ENCODE results near the gene GAA. TPM values are rescaled to one million over a fixed set of nuclear protein-coding genes. Genes with fewer than 3 reads are reported as not detected.

Gene GAA
- total and polyA plus RNA-seq, 2 donors (not counting 1 experiment from before 2014, with no cell fraction given), result 32.3 to 39.4 TPM

- no peaks in the 10 kb centered on the region for H3K27me3 ChIP-seq (replicated peaks in 1 of 4; ENCODE audit: control extremely low read depth in 1 of 4, control insufficient read depth in 3 of 4, insufficient read depth in 4 of 4, low read length in 3 of 4)
- H3K27ac ChIP-seq (ENCODE audit: low read length in 2 of 2), result no peak overlapping the region
- Mint-ChIP-seq H3K27me3 (peaks cover 19% of the 10 kb centered on the region), H3K4me1 (no peaks in the 10 kb centered on the region), H3K27ac (no peak overlapping the region), H3K4me3 (no peak overlapping the region), H3K9me3 (ENCODE audit: insufficient read depth) (no peaks in the 10 kb centered on the region)
- H3K4me3 ChIP-seq (ENCODE audit: control extremely low read depth in 1 of 5, extremely low read depth in 1 of 5, insufficient read depth in 1 of 5, low read depth in 2 of 5, low read length in 4 of 5), result no peak overlapping the region
- H3K79me2 ChIP-seq (ENCODE audit: control insufficient read depth, insufficient read depth, low read length), result no peaks in the 10 kb centered on the region
- H3K4me2 ChIP-seq (replicated peaks; ENCODE audit: low read depth, low read length, poor library complexity, severe bottlenecking), result no peak overlapping the region
- 98% methylated on average over 18 of the region's 31 CpGs for WGBS (ENCODE audit: insufficient coverage)
- no peak overlapping the region for H2AFZ ChIP-seq (ENCODE audit: insufficient read depth, low read depth, low read length, poor library complexity, severe bottlenecking)
- ChIA-PET CTCF (interaction anchor here (0.6 kb wide), 1 partner anchor 497 kb away, joined by 3 read pairs; no protein-coding TSS in a partner anchor), POLR2A (no interaction called here)
- H3K9ac ChIP-seq (ENCODE audit: low read length), result no peak overlapping the region
- H3K36me3 ChIP-seq (replicated peaks in 1 of 2; ENCODE audit: control extremely low read depth in 1 of 2, control insufficient read depth in 1 of 2, extremely low read depth in 1 of 2, insufficient read depth in 2 of 2, low read length in 1 of 2), result no peaks in the 10 kb centered on the region
- H4K20me1 ChIP-seq (ENCODE audit: control insufficient read depth, insufficient read depth, low read length, poor library complexity, severe bottlenecking), result no peaks in the 10 kb centered on the region
- H3K9me3 ChIP-seq (ENCODE audit: control extremely low read depth in 1 of 3, control insufficient read depth in 2 of 3, insufficient read depth in 1 of 3, low read length in 2 of 3), result peaks cover 0 to 3% (median 0%) of the 10 kb centered on the region in 3 donors
- ATAC-seq (ENCODE audit: low read depth), result no peak
- no peaks in the 10 kb centered on the region for H3K4me1 ChIP-seq (ENCODE audit: control insufficient read depth in 2 of 2, insufficient read depth in 2 of 2, low read length in 2 of 2)
- DNase-seq, result no peak
- intact Hi-C loops (cut with micrococcal nuclease), result no loop called here
- no peak for TF ChIP-seq EZH2 (IDR thresholded peaks at IDR 0.05; ENCODE audit: borderline replicate concordance, insufficient read depth, low read depth, low read length, poor library complexity, severe bottlenecking)
- TF ChIP-seq CTCF (IDR thresholded peaks at IDR 0.05), result no peak
Observed at GRCh38 chr17:80067393-80067986, 33.9 kb upstream of the GAA start.

GRCh38 chr17:80068301-80069222 lies 32.8 kb upstream of the GAA start:
- H3K4me1 Mint-ChIP-seq, result no peaks in the 10 kb centered on the region
- 93% methylated on average over 19 of the region's 23 CpGs for WGBS (ENCODE audit: insufficient coverage)
- H3K27ac Mint-ChIP-seq, result no peak overlapping the region
- TF ChIP-seq EZH2 (IDR thresholded peaks at IDR 0.05; ENCODE audit: borderline replicate concordance, insufficient read depth, low read depth, low read length, poor library complexity, severe bottlenecking) (no peak), CTCF (IDR thresholded peaks at IDR 0.05) (no peak)
- intact Hi-C loops (cut with micrococcal nuclease), result no loop called here
- CTCF ChIA-PET, result interaction anchor here (0.9 kb wide), 1 partner anchor 63 kb away, joined by 3 read pairs; no protein-coding TSS in a partner anchor
- H3K4me2 ChIP-seq (replicated peaks; ENCODE audit: low read depth, low read length, poor library complexity, severe bottlenecking), result no peak overlapping the region
- H3K27me3 Mint-ChIP-seq, result peaks cover 21% of the 10 kb centered on the region
- H3K27me3 ChIP-seq (replicated peaks in 1 of 4; ENCODE audit: control extremely low read depth in 1 of 4, control insufficient read depth in 3 of 4, insufficient read depth in 4 of 4, low read length in 3 of 4), result no peaks in the 10 kb centered on the region
- no peaks in the 10 kb centered on the region for H3K36me3 ChIP-seq (replicated peaks in 1 of 2; ENCODE audit: control extremely low read depth in 1 of 2, control insufficient read depth in 1 of 2, extremely low read depth in 1 of 2, insufficient read depth in 2 of 2, low read length in 1 of 2)
- H4K20me1 ChIP-seq (ENCODE audit: control insufficient read depth, insufficient read depth, low read length, poor library complexity, severe bottlenecking), result no peaks in the 10 kb centered on the region
- peaks cover 0 to 3% (median 0%) of the 10 kb centered on the region in 3 donors for H3K9me3 ChIP-seq (ENCODE audit: control extremely low read depth in 1 of 3, control insufficient read depth in 2 of 3, insufficient read depth in 1 of 3, low read length in 2 of 3)
- no peaks in the 10 kb centered on the region for H3K4me1 ChIP-seq (ENCODE audit: control insufficient read depth in 2 of 2, insufficient read depth in 2 of 2, low read length in 2 of 2)
- H3K9ac ChIP-seq (ENCODE audit: low read length), result no peak overlapping the region
- no peak overlapping the region for H2AFZ ChIP-seq (ENCODE audit: insufficient read depth, low read depth, low read length, poor library complexity, severe bottlenecking)
- POLR2A ChIA-PET, result no interaction called here
- DNase-seq, result no peak
- no peak overlapping the region for H3K27ac ChIP-seq (ENCODE audit: low read length in 2 of 2)
- no peaks in the 10 kb centered on the region for H3K9me3 Mint-ChIP-seq (ENCODE audit: insufficient read depth)
- no peak overlapping the region for H3K4me3 Mint-ChIP-seq
- H3K4me3 ChIP-seq (ENCODE audit: control extremely low read depth in 1 of 5, extremely low read depth in 1 of 5, insufficient read depth in 1 of 5, low read depth in 2 of 5, low read length in 4 of 5), result no peak overlapping the region
- no peaks in the 10 kb centered on the region for H3K79me2 ChIP-seq (ENCODE audit: control insufficient read depth, insufficient read depth, low read length)
- no peak for ATAC-seq (ENCODE audit: low read depth)

All from B cell (primary cell).